Immature natural killer cell (primary cell): ENCODE results near the gene PSD2. TPM values are rescaled to one million over a fixed set of nuclear protein-coding genes. Genes with fewer than 3 reads are reported as not detected.
"Not testable (repeated sequence)": the region's sequence is repeated elsewhere in the genome, so short reads cannot be mapped to it uniquely, and the experiment has no call there.

Source experiments
- DNase-seq, 3 donors: peaks; one replicate each; pipeline ENCODE4 v3.0.0; 2022; ENCODE audit warnings: mixed read lengths in 1 of 3
- H3K27ac Mint-ChIP-seq, 6 donors: one replicate each; pipeline ENCODE4 v1.8.0; 2020; ENCODE audit warnings: mixed read lengths in 6 of 6, mild to moderate bottlenecking in 5 of 6, inconsistent platforms in 4 of 6, moderate library complexity in 3 of 6
- H3K27me3 Mint-ChIP-seq, 3 donors: one replicate each; pipeline ENCODE4 v1.8.0; 2020 to 2021; ENCODE audit warnings: low read depth in 3 of 3, mild to moderate bottlenecking in 3 of 3, mixed read lengths in 3 of 3, moderate library complexity in 3 of 3, inconsistent platforms in 1 of 3
- H3K36me3 Mint-ChIP-seq, 3 donors: one replicate each; pipeline ENCODE4 v1.8.0; 2020; ENCODE audit warnings: mixed read lengths in 3 of 3, inconsistent platforms in 2 of 3, mild to moderate bottlenecking in 2 of 3
- H3K4me1 Mint-ChIP-seq, 2 donors: one replicate each; pipeline ENCODE4 v1.8.0; 2020; ENCODE audit warnings: inconsistent platforms in 2 of 2, mild to moderate bottlenecking in 2 of 2, mixed read lengths in 2 of 2, moderate library complexity in 1 of 2
- H3K4me3 Mint-ChIP-seq, 5 donors: one replicate each; pipeline ENCODE4 v1.8.0; 2020; ENCODE audit warnings: mild to moderate bottlenecking in 5 of 5, mixed read lengths in 5 of 5, inconsistent platforms in 3 of 5, moderate library complexity in 3 of 5
- H3K9me3 Mint-ChIP-seq, 6 donors: one replicate each; pipeline ENCODE4 v1.8.0; 2020; ENCODE audit warnings: mild to moderate bottlenecking in 6 of 6, mixed read lengths in 6 of 6, inconsistent platforms in 4 of 6, moderate library complexity in 3 of 6
- polyA plus RNA-seq, 3 donors: library from polyadenylated mRNA; unstranded; fragments of 300-500 nt; fragmentation: Illumina TruSeq; gene quantifications; one replicate each; pipeline ENCODE4 v1.2.3, GENCODE V29; 2021

Gene PSD2
- polyA plus RNA-seq, 3 donors from 2014 or later, result 0.14 TPM; not detected in 2

- no peak for DNase-seq
- peaks cover 0 to 13% (median 5%) of the 10 kb centered on the region in 3 donors for H3K27me3 Mint-ChIP-seq
Observed at GRCh38 chr5:139788294-139788910, 7.2 kb upstream of the PSD2 start.

GRCh38 chr5:139789116-139789844 is 6.3 kb upstream of the PSD2 start:
- Mint-ChIP-seq H3K9me3 (no peaks in the 10 kb centered on the region), H3K27me3 (peaks cover 2 to 10% (median 9%) of the 10 kb centered on the region in 3 donors), H3K27ac (no peak overlapping the region), H3K4me1 (peaks cover 0 to 5% of the 10 kb centered on the region in 2 donors), H3K36me3 (no peaks in the 10 kb centered on the region), H3K4me3 (peak overlapping the region; percentile 49 to 71 (median 55))
- no peak for DNase-seq

More at GRCh38 chr5:139788294-139788910, 7.2 kb upstream of the PSD2 start:
- Mint-ChIP-seq H3K4me1 (peaks cover 0 to 5% of the 10 kb centered on the region in 2 donors), H3K36me3 (no peaks in the 10 kb centered on the region), H3K27ac (no peak overlapping the region), H3K9me3 (no peaks in the 10 kb centered on the region), H3K4me3 (peak overlapping the region; percentile 49 to 87 (median 69))

DNA sequence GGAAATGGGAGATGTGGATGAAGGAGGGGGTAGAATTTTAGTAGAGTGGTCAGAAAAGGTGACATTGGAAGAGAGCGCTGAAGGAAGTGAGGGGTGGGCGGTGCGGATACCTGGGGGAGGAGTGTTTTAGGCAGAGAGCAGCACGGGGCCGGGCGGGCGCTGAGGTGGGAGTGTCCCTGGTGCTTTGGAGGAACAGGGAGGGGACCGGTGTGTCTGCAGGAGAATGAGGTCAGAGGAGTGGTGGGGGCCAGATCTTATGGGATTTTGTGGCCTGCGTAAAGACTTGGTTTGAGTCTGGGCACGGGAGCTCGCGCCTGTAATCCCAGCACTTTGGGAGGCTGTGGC is 5.8 kb upstream of the PSD2 start:
- Mint-ChIP-seq H3K4me3 (no peak overlapping the region), H3K27me3 (peaks cover 6 to 14% (median 12%) of the 10 kb centered on the region in 3 donors), H3K27ac (no peak overlapping the region), H3K4me1 (peaks cover 0 to 5% of the 10 kb centered on the region in 2 donors), H3K36me3 (no peaks in the 10 kb centered on the region), H3K9me3 (no peaks in the 10 kb centered on the region)
- no peak for DNase-seq

GRCh38 chr5:139792218-139792617 is 3.4 kb upstream of the PSD2 start:
- Mint-ChIP-seq H3K27ac (no peak overlapping the region), H3K9me3 (no peaks in the 10 kb centered on the region), H3K4me3 (no peak overlapping the region), H3K36me3 (no peaks in the 10 kb centered on the region), H3K27me3 (peaks cover 10 to 13% (median 12%) of the 10 kb centered on the region in 3 donors), H3K4me1 (peaks cover 0 to 13% of the 10 kb centered on the region in 2 donors)
- DNase-seq, result no peak

DNA sequence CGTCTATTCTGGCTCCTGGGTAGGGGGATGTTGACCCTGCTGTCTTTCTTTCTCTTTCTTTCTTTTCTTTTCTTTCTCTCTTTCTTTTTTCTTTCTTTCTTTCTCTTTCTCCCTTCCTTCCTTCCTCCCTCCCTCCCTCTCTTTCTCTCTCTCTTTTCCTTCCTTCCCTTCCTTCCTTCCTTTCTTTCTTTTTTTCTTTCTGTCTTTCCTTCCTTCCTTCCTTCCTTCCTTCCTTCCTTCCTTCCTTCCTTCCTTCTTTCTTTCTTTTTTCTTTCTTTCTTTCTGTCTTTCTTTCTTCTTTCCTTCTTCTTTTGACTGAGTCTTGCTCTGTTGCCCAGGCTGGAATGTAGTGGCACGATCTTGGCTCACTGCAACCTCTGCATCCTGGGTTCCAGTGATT is 3.0 kb upstream of the PSD2 start:
- Mint-ChIP-seq H3K27me3 (peaks cover 8 to 13% (median 12%) of the 10 kb centered on the region in 3 donors), H3K27ac (peak overlapping the region in 1 of 6 donors; percentile 60)
- not testable (repeated sequence) for DNase-seq, H3K9me3 Mint-ChIP-seq, H3K36me3 Mint-ChIP-seq, H3K4me1 Mint-ChIP-seq, H3K4me3 Mint-ChIP-seq

- Mint-ChIP-seq H3K27ac (peak overlapping the region in 1 of 6 donors; percentile 69), H3K4me3 (peak overlapping the region; percentile 41 to 79 (median 55))
Observed at GRCh38 chr5:139794067-139794846, 1.4 kb upstream of the PSD2 start.

DNA sequence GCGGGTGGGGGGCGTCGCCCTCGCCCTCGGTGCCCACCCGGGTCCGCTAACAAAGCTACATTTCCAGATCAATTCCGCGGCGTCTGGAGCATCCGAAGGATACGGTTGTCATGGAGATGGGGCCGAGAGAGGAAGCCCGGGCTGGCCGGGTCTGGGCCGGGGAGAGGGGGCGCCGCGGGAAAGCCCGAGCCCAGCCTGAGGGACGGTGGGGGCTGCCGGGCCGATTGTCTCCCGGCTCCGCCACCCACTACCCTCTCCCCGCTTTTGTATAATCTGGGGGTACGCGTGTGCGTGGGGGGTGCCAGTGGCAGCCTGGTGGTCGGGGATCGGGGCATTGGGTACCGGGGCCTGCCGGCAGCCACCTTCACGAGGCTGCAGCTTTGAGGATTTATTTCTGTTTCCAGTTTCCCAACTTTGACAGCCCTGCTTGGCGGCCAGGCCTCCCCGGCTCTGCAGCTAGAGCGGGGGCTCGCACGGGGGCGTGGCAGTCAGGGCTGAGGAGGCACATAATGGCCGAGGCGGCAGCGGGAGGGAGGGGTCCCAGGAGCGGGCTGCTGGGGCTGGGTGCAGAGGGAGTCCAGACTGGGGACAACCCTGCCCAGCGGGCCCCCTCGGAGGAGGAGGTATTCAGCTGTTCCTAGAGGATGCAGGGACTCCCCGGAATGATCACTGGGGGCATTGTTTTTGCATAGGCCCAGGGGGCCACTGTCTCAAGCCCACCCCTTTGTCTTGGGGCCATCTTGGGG is 626 bp downstream of the PSD2 start:
- no peak for DNase-seq
- no peak overlapping the region for H3K27ac Mint-ChIP-seq
- peaks cover 11 to 26% (median 13%) of the 10 kb centered on the region in 3 donors for H3K27me3 Mint-ChIP-seq
- peaks cover 0 to 2% (median 2%) of the 10 kb centered on the region in 3 donors for H3K36me3 Mint-ChIP-seq
- H3K4me1 Mint-ChIP-seq, result peaks cover 0 to 8% of the 10 kb centered on the region in 2 donors
- H3K9me3 Mint-ChIP-seq, result no peaks in the 10 kb centered on the region
- peak overlapping the region; percentile 43 to 54 (median 48) for H3K4me3 Mint-ChIP-seq

More at GRCh38 chr5:139794067-139794846, 1.4 kb upstream of the PSD2 start:
- H3K27me3 Mint-ChIP-seq, result peaks cover 7 to 18% (median 13%) of the 10 kb centered on the region in 3 donors
- no peaks in the 10 kb centered on the region for H3K9me3 Mint-ChIP-seq
- no peaks in the 10 kb centered on the region for H3K36me3 Mint-ChIP-seq
- H3K4me1 Mint-ChIP-seq, result peaks cover 0 to 8% of the 10 kb centered on the region in 2 donors
- no peak for DNase-seq

DNA sequence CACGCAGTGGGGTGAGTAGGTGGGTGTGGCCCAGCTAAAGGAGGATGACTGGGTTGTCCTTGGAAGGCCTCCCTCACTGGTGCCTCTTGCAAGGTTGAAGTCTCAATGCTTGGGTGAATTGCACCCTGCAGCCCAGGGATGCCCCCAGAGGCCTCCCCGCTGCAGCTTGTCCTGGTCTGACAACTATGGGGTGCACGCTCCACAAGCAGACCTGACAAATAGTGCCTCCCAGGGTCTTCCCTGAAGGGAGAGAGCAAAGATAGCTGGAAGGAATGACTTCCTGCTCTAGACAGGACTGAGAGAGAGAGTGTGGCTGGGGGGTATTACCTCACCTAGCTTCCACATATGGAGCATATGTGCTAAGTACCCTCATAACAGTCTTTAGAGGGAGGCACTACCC is 1.7 kb downstream of the PSD2 start:
- H3K4me3 Mint-ChIP-seq, result peak overlapping the region in 1 of 5 donors; percentile 10
- H3K27ac Mint-ChIP-seq, result no peak overlapping the region
- H3K9me3 Mint-ChIP-seq, result peaks cover 0 to 1% (median 0%) of the 10 kb centered on the region in 6 donors
- H3K27me3 Mint-ChIP-seq, result peaks cover 6 to 33% (median 14%) of the 10 kb centered on the region in 3 donors
- peaks cover 0 to 5% (median 5%) of the 10 kb centered on the region in 3 donors for H3K36me3 Mint-ChIP-seq
- peaks cover 0 to 8% of the 10 kb centered on the region in 2 donors for H3K4me1 Mint-ChIP-seq
- DNase-seq, result no peak

DNA sequence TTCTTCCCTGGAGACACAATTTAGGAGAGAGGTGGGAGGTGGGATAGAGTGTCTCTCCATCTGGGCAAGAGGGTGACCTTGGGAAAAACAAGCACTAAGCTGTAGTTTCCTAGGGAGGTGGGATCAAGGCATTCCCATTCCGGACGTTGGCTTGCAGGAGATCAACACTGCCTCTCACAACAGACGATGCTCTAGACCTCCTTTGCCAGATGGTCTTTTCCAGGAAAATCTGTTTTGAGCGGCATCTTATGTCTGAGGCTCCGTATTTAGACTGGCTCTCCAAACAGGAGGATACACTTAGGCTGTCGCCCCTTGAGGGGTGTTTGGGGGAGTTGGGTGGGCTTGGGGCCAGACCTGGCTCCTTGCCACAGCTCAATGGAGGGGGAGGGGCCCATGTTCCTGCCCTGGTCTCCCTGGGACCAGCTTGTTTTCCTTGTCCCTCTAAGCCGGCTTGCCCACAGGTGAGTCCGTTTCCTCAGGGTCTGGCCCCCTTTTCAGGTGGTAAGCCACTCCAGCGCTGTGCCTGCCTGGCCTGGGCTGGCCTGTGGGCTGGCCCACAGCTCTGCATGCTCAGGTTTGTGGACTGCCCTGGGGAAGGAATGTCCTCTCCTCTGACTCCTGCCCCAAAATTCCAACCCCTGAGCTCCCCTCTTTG is 2.4 kb downstream of the PSD2 start:
- Mint-ChIP-seq H3K27ac (no peak overlapping the region), H3K4me3 (peak overlapping the region in 1 of 5 donors; percentile 18), H3K27me3 (peaks cover 6 to 33% (median 14%) of the 10 kb centered on the region in 3 donors), H3K36me3 (peaks cover 0 to 5% (median 5%) of the 10 kb centered on the region in 3 donors), H3K4me1 (peaks cover 0 to 8% of the 10 kb centered on the region in 2 donors), H3K9me3 (peaks cover 0 to 1% (median 0%) of the 10 kb centered on the region in 6 donors)
- DNase-seq, result no peak

- Mint-ChIP-seq H3K4me3 (no peak overlapping the region), H3K36me3 (peaks cover 0 to 5% (median 5%) of the 10 kb centered on the region in 3 donors), H3K9me3 (peaks cover 0 to 1% (median 0%) of the 10 kb centered on the region in 6 donors), H3K4me1 (peaks cover 0 to 8% of the 10 kb centered on the region in 2 donors), H3K27me3 (peaks cover 6 to 33% (median 14%) of the 10 kb centered on the region in 3 donors), H3K27ac (no peak overlapping the region)
- no peak for DNase-seq
Observed at GRCh38 chr5:139798883-139799282, 3.3 kb downstream of the PSD2 start.

- Mint-ChIP-seq H3K9me3 (peaks cover 0 to 1% (median 0%) of the 10 kb centered on the region in 6 donors), H3K27me3 (peaks cover 5 to 28% (median 14%) of the 10 kb centered on the region in 3 donors), H3K27ac (no peak overlapping the region), H3K4me1 (peaks cover 0 to 8% of the 10 kb centered on the region in 2 donors), H3K36me3 (peaks cover 0 to 5% (median 5%) of the 10 kb centered on the region in 3 donors), H3K4me3 (no peak overlapping the region)
- no peak for DNase-seq
Observed at GRCh38 chr5:139799359-139799758, 3.8 kb downstream of the PSD2 start.

- Mint-ChIP-seq H3K27ac (no peak overlapping the region), H3K4me1 (no peaks in the 10 kb centered on the region), H3K27me3 (peaks cover 4 to 14% (median 5%) of the 10 kb centered on the region in 3 donors), H3K36me3 (peaks cover 0 to 5% (median 5%) of the 10 kb centered on the region in 3 donors), H3K4me3 (no peak overlapping the region), H3K9me3 (peaks cover 0 to 1% (median 0%) of the 10 kb centered on the region in 6 donors)
- no peak for DNase-seq
Observed at GRCh38 chr5:139803978-139804377, 8.4 kb downstream of the PSD2 start.
